Esophagus squamous epithelium (tissue), 4 donors: ENCODE results near the gene HHIP.

Experiments
- CTCF ChIP-seq, 6 experiments: fragments of 450-650 bp in 4 of 6; fragments of 200-600 bp in 2 of 6; sonication (generic) in 2 of 6; IDR thresholded peaks; one replicate each; pipeline ENCODE4 v1.5.1; 2016 to 2019; ENCODE audit warnings: antibody characterized with exemption in 6 of 6, mild to moderate bottlenecking in 4 of 6, moderate library complexity in 4 of 6
- POLR2A ChIP-seq, 4 donors: fragments of 450-650 bp; IDR thresholded peaks; one replicate each; pipeline ENCODE4 v1.6.1; 2017; ENCODE audit warnings: antibody characterized with exemption in 4 of 4, mild to moderate bottlenecking in 4 of 4, moderate library complexity in 3 of 4

DNA sequence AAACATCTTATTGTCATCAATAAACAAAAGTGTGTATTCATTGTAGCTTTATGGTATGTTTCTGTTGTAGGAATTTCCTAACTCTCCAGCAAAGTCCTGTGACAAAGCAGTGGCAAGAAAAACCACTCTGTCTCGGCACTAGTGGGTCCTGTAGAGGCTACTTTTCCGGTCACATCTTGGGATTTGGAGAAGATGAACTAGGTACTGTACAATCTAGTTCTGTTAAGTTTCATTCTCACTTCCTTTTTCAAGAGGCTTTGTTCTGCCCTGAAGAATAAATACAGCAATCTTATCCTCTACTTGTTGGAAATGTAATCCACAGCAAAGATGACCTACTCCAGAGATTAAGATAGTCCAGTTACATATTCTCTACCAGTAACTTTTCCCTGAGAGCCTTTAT, 69.3 kb downstream of the HHIP start:
- TF ChIP-seq CTCF (IDR thresholded peaks at IDR 0.05) (no peak), POLR2A (IDR thresholded peaks at IDR 0.05) (no peak)
